Eye (tissue), 1 donor: Measurements from ENCODE around the gene OGT.
"Not testable (repeated sequence)": the region's sequence is repeated elsewhere in the genome, so short reads cannot be mapped to it uniquely, and the experiment has no call there.

Experiments used
- DNase-seq: peaks from one replicate; pipeline ENCODE4 v3.0.0-alpha.2; 2015

The OGT gene

GRCh38 chrX:71532753-71533425, at the start of gene OGT:
TSS of gene OGT (plus strand) at chrX:71533104. CDS start at chrX:71533300, 196 bp downstream.
- peak; percentile 96 for DNase-seq

- DNase-seq = no peak
These were observed 45.1 kb upstream of the OGT start for GRCh38 chrX:71487814-71488213.

- no peak for DNase-seq
These were observed 43.4 kb upstream of the OGT start for GRCh38 chrX:71489540-71489939.

- peak; percentile 45 for DNase-seq
These were observed 40.5 kb upstream of the OGT start for GRCh38 chrX:71492231-71493065.

- DNase-seq = peak; percentile 11
These were observed 39.7 kb upstream of the OGT start for GRCh38 chrX:71493111-71493613.

GRCh38 chrX:71495979-71496378, 36.9 kb upstream of the OGT start:
- DNase-seq = not testable (repeated sequence)

- DNase-seq = no peak
These were observed 36.4 kb upstream of the OGT start for GRCh38 chrX:71496476-71496875.

- not testable (repeated sequence) for DNase-seq
These were observed 30.8 kb upstream of the OGT start for GRCh38 chrX:71502080-71502479.

GRCh38 chrX:71504346-71504745, 28.6 kb upstream of the OGT start:
- DNase-seq = no peak

GRCh38 chrX:71509289-71509688, 23.6 kb upstream of the OGT start:
- no peak for DNase-seq

- DNase-seq = no peak
These were observed 22.7 kb upstream of the OGT start for GRCh38 chrX:71510161-71510560.

- DNase-seq = not testable (repeated sequence)
These were observed 19.2 kb upstream of the OGT start for GRCh38 chrX:71513731-71514130.

GRCh38 chrX:71514367-71515037, 18.4 kb upstream of the OGT start:
- DNase-seq = no peak

- no peak for DNase-seq
These were observed 17.9 kb upstream of the OGT start for GRCh38 chrX:71515038-71515396.

GRCh38 chrX:71525316-71525715, 7.6 kb upstream of the OGT start:
- DNase-seq = no peak

- peak; percentile 30 for DNase-seq
These were observed 689 bp upstream of the OGT start for GRCh38 chrX:71532078-71532752.

- DNase-seq = peak; percentile 54
These were observed 579 bp downstream of the OGT start for GRCh38 chrX:71533516-71533850.

- peak; percentile 70 for DNase-seq
These were observed 1.1 kb downstream of the OGT start for GRCh38 chrX:71533851-71534561.

- no peak for DNase-seq
These were observed 2.1 kb downstream of the OGT start for GRCh38 chrX:71534773-71535544.

GRCh38 chrX:71536285-71536684, 3.4 kb downstream of the OGT start:
- no peak for DNase-seq

- DNase-seq = no peak
These were observed 4.8 kb downstream of the OGT start for GRCh38 chrX:71537743-71538142.

GRCh38 chrX:71540801-71541200, 7.9 kb downstream of the OGT start:
- no peak for DNase-seq
